Body of pancreas (tissue), 4 donors: ENCODE data around the gene SPACDR. TPM values are rescaled to one million over a fixed set of nuclear protein-coding genes. Genes with fewer than 3 reads are reported as not detected.
A peak's percentile ranks its signal among the peaks of the same experiment; 100 is the strongest.

Experiments used
- ATAC-seq: fragments of 150-250 bp; one replicate; pipeline ENCODE4 v1.9.1; 2016
- DNase-seq, 4 donors: peaks; one replicate each; pipeline ENCODE4 v3.0.0-alpha.2; 2019
- H3K27ac ChIP-seq, 4 donors: fragments of 200-600 bp; sonication (generic); 1 replicate in 3 of 4; 2 replicates in 1 of 4; pipeline versions ENCODE4 v1.5.1 to v1.6.1; 2016 to 2019; ENCODE audit warnings: mild to moderate bottlenecking in 1 of 4, mixed read lengths in 1 of 4, moderate library complexity in 1 of 4
- H3K27me3 ChIP-seq, 2 donors: fragments of 200-600 bp; sonication (generic); one replicate each; pipeline ENCODE4 v1.6.0; 2016; ENCODE audit warnings: mild to moderate bottlenecking in 1 of 2
- H3K36me3 ChIP-seq, 2 donors: fragments of 200-600 bp; sonication (generic); replicated peaks in 1 of 2; 2 replicates each; pipeline ENCODE4 v1.5.1; 2016; ENCODE audit warnings: low read depth in 2 of 2; ENCODE audit not compliant: insufficient read depth in 1 of 2
- H3K4me1 ChIP-seq: fragments of 200-600 bp; sonication (generic); one replicate; pipeline ENCODE4 v1.6.0; 2016
- H3K4me3 ChIP-seq, 2 donors: fragments of 200-600 bp; sonication (generic); 1 replicate in 1 of 2; 2 replicates in 1 of 2; pipeline ENCODE4 v1.5.1; 2016 to 2019
- H3K9me3 ChIP-seq, 3 donors: fragments of 200-600 bp; sonication (generic); 1 replicate in 2 of 3; 2 replicates in 1 of 3; pipeline ENCODE4 v1.5.1; 2016
- CTCF ChIP-seq, 7 experiments: fragments of 450-650 bp in 4 of 7; fragments of 200-600 bp in 3 of 7; sonication (generic) in 3 of 7; IDR thresholded peaks; one replicate each; pipeline ENCODE4 v1.5.1; 2016 to 2019; ENCODE audit warnings: antibody characterized with exemption in 7 of 7
- POLR2A ChIP-seq, 3 donors: fragments of 450-650 bp; IDR thresholded peaks; one replicate each; pipeline ENCODE4 v1.6.1; 2016; ENCODE audit warnings: antibody characterized with exemption in 3 of 3, mild to moderate bottlenecking in 2 of 3
- WGBS, 2 donors: methylation state at CpG; one replicate each; pipeline ENCODE4 v1.1.5; 2017; 5-methylcytosine and 5-hydroxymethylcytosine counted together
- intact Hi-C: fragments of 100-400 bp; cut with DNase I; formaldehyde crosslinking; loops from one replicate; pipeline ENCODE4 v1.15.1; 2023
- total RNA-seq, 2 donors: library from RNA; depleted of rRNA; stranded (reverse); fragments of >200 nt; gene quantifications; one replicate each; pipeline ENCODE4 v1.1.0, GENCODE V29; 2016

The SPACDR gene
- total RNA-seq, 2 donors from 2014 or later = 1.0 TPM; not detected in 1

GRCh38 chr7:100430493-100431285 lies 33.4 kb downstream of the SPACDR start:
- Histone ChIP-seq H3K4me3 (peak overlapping the region; percentile 69 to 78), H3K9me3 (no peaks in the 10 kb centered on the region), H3K27me3 (no peaks in the 10 kb centered on the region), H3K36me3 (peaks cover 0 to 8% of the 10 kb centered on the region in 2 donors), H3K4me1 (peaks cover 51% of the 10 kb centered on the region), H3K27ac (peak overlapping the region; percentile 100)
- TF ChIP-seq CTCF (IDR thresholded peaks at IDR 0.05) = no peak
- no peak for TF ChIP-seq POLR2A (IDR thresholded peaks at IDR 0.05)
- ATAC-seq (no peak), DNase-seq (peak in 1 of 4 donors; percentile 33)
- intact Hi-C loops = no loop called here
- 34 to 52% methylated on average over 12 to 31 of the region's 31 CpGs for WGBS, 2 donors

GRCh38 chr7:100429637-100430492 lies 34.2 kb downstream of the SPACDR start, which contains the start of gene MEPCE:
MEPCE (plus strand) TSS chr7:100429831; CDS start chr7:100430019, 188 bp downstream.
- H3K4me1 ChIP-seq = peaks cover 45% of the 10 kb centered on the region
- intact Hi-C loops = no loop called here

GRCh38 chr7:100428967-100429636 lies 35.0 kb downstream of the SPACDR start:
- DNase-seq = peak; percentile 100
- intact Hi-C loops = no loop called here
- H3K27me3 ChIP-seq = no peaks in the 10 kb centered on the region

More at GRCh38 chr7:100429637-100430492, 34.2 kb downstream of the SPACDR start, which contains the start of gene MEPCE:
- peak; percentile 61 for ATAC-seq
- DNase-seq = peak; percentile 95 to 98 (median 96)
- H3K36me3 ChIP-seq = peaks cover 0 to 8% of the 10 kb centered on the region in 2 donors
- H3K27ac ChIP-seq = peak within 1 kb of the TSS; percentile 100
- WGBS, 2 donors = 0% methylated on average over 22 to 77 of the region's 95 CpGs
- peak; percentile 22 to 53 (median 40) for TF ChIP-seq POLR2A (IDR thresholded peaks at IDR 0.05)
- no peak for TF ChIP-seq CTCF (IDR thresholded peaks at IDR 0.05)
- H3K9me3 ChIP-seq = no peaks in the 10 kb centered on the region
- H3K27me3 ChIP-seq = no peaks in the 10 kb centered on the region
- H3K4me3 ChIP-seq = peak within 1 kb of the TSS; percentile 69 to 78

More at GRCh38 chr7:100428967-100429636, 35.0 kb downstream of the SPACDR start:
- TF ChIP-seq POLR2A (IDR thresholded peaks at IDR 0.05) (no peak), CTCF (IDR thresholded peaks at IDR 0.05) (peak in 4 of 7 experiments; percentile 43 to 58 (median 50))
- no peaks in the 10 kb centered on the region for H3K9me3 ChIP-seq
- WGBS, 2 donors = 0% methylated on average over 26 to 40 of the region's 40 CpGs
- H3K4me1 ChIP-seq = peaks cover 37% of the 10 kb centered on the region
- H3K4me3 ChIP-seq = peak overlapping the region; percentile 69 to 78
- peaks cover 0 to 8% of the 10 kb centered on the region in 2 donors for H3K36me3 ChIP-seq
- peak overlapping the region; percentile 100 for H3K27ac ChIP-seq
- ATAC-seq = peak; percentile 82
